Peyer's patch (tissue), 4 donors: ENCODE measurements around the gene ABCC4.

Source experiments
- CTCF ChIP-seq, 6 experiments: fragments of 450-650 bp in 4 of 6; fragments of 200-600 bp in 2 of 6; sonication (generic) in 1 of 6; IDR thresholded peaks; one replicate each; pipeline ENCODE4 v1.5.1; 2017 to 2019; ENCODE audit warnings: antibody characterized with exemption in 6 of 6, mild to moderate bottlenecking in 3 of 6, moderate library complexity in 1 of 6
- POLR2A ChIP-seq, 2 donors: fragments of 450-650 bp; IDR thresholded peaks; one replicate each; pipeline ENCODE4 v1.5.1; 2017; ENCODE audit warnings: antibody characterized with exemption in 2 of 2, mild to moderate bottlenecking in 2 of 2, moderate library complexity in 2 of 2

- TF ChIP-seq CTCF (IDR thresholded peaks at IDR 0.05) (no peak), POLR2A (IDR thresholded peaks at IDR 0.05) (no peak)
Observed at GRCh38 chr13:95098916-95099315, 202.3 kb downstream of the ABCC4 start.
